Hematopoietic multipotent progenitor cell treated with erythropoietin and hydrocortisone succinate and interleukin-3 and kit ligand, for 6 days (in vitro differentiated cells): ENCODE results near the gene ATG2B.
"Not testable (repeated sequence)": the region's sequence is repeated elsewhere in the genome, so short reads cannot be mapped to it uniquely, and the experiment has no call there.

Experiments
- DNase-seq: peaks from one replicate; pipeline ENCODE4 v3.0.0-alpha.2; 2015

ATG2B gene

DNA sequence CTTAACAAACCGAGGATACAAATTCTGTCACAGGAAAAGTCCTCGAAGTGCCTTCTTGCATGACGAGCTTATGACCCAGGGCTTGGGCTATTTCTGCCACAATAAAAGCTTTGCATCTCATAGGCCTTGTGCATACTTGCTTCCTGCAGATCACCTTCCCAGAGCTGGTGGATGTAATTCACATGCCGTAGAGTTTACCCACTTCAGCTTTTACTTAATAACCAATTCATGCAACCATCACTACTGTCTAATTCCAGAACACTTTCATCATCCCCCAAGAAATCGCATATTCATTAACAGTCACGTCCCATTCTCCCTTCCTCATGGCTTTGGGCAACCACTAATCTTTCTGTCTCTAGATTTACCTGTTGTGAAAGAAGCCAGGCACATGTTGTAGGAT lies 116.1 kb downstream of the ATG2B start:
- no peak for DNase-seq

- DNase-seq = no peak
Observed at GRCh38 chr14:96246539-96246847, 116.6 kb downstream of the ATG2B start.

- DNase-seq = no peak
Observed at GRCh38 chr14:96245710-96246538, 117.2 kb downstream of the ATG2B start.

DNA sequence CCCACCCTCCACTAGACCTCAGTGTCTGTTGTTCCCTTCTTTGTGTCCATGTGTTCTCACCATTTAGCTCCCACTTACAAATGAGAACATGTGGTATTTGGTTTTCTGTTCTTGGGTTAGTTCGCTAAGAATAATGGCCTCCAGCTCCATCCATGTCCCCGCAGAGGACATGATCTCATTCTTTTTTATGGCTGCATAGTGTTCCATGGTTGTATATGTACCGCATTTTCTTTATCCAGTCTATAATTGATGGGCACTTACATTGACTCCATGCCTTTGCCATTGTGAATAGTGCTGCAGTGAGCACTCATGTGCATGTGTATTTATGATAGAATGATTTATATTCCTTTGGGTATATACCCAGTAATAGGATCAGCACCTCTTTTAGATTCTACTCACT lies 118.1 kb downstream of the ATG2B start:
- DNase-seq = not testable (repeated sequence)

DNA sequence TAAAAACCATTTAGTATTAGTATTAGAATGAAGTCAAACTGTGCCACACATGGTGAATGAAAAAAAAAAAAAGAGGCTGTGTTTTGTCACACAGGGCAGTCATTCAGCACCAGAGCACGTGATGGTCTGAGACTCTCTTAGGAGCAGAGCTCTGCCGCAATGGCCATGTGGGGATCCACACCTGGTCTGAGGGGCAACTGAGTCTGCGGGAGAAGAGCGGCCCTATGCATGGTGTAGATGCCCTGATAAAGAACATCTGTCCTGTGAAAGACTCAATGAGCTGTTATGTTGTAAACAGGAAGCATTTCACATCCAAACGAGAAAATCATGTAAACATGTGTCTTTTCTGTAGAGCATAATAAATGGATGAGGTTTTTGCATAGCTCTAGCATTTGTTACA lies 119.4 kb downstream of the ATG2B start:
- DNase-seq = no peak

GRCh38 chr14:96242126-96242525 lies 121.0 kb downstream of the ATG2B start:
- no peak for DNase-seq

DNA sequence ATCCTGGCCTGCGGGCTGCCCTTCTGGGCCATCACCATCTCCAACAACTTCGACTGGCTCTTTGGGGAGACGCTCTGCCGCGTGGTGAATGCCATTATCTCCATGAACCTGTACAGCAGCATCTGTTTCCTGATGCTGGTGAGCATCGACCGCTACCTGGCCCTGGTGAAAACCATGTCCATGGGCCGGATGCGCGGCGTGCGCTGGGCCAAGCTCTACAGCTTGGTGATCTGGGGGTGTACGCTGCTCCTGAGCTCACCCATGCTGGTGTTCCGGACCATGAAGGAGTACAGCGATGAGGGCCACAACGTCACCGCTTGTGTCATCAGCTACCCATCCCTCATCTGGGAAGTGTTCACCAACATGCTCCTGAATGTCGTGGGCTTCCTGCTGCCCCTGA lies 122.5 kb downstream of the ATG2B start:
- DNase-seq = no peak

- no peak for DNase-seq
Observed at GRCh38 chr14:96239711-96240141, 123.4 kb downstream of the ATG2B start.

- no peak for DNase-seq
Observed at GRCh38 chr14:96238676-96239265, 124.4 kb downstream of the ATG2B start.

GRCh38 chr14:96237641-96238040 lies 125.5 kb downstream of the ATG2B start:
- no peak for DNase-seq

DNA sequence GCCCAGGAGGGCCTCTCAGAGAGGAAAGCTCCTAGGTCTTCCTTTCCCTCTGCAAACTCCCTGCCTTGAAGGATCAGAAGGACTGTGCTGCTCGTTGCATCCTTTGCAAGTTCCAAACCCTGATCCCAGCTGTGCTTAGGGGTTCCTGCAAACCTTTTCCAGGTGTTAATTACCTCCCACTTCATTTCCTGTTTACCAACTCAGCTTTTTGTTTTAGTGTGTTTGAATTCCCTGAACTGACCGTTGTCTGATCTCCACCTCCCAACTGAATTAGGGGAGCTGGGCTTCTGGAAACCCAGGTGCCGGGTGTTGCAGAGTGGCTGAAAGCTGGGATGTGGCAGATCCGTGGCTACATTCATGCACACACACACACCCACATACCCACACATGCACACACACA lies 127.7 kb downstream of the ATG2B start:
- no peak for DNase-seq

DNA sequence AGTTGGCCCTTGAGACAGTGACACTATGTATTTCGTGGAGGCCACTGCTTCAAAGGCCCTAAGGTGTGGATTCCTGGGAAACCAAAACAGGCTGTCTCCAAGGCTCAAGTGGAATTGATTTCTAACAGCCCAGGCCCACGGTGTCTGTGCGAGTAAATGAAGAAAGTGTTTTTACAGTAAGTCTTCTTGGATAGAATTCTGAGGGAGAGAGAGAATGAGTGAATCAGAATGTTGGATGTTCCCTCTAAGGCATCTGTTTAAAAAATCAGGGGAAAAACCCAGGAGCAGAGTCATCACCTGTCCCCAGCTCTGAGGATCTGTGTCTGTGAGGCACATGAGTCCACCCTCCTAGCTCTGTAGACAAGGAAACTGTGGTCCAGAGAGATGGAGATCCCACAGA lies 129.5 kb downstream of the ATG2B start:
- no peak for DNase-seq

DNA sequence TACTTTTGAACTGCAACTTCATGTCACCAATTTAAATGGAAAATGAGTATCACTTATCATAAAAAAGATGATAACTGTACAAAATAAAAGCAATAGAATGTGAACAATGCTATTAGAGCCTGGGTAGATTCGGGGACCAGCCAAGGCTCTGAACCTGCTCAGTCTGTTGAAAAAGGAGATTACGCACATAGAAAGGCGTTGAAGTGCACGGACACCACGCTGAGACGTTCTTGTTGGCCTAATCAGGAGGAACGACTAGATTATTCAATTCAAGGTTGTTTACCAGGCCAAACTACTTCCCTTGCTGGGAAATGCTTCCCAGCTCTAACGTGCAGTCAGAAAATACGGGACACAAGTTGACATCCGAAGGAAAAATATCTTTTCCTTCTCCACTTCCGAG lies 130.6 kb downstream of the ATG2B start:
- DNase-seq = no peak

DNA sequence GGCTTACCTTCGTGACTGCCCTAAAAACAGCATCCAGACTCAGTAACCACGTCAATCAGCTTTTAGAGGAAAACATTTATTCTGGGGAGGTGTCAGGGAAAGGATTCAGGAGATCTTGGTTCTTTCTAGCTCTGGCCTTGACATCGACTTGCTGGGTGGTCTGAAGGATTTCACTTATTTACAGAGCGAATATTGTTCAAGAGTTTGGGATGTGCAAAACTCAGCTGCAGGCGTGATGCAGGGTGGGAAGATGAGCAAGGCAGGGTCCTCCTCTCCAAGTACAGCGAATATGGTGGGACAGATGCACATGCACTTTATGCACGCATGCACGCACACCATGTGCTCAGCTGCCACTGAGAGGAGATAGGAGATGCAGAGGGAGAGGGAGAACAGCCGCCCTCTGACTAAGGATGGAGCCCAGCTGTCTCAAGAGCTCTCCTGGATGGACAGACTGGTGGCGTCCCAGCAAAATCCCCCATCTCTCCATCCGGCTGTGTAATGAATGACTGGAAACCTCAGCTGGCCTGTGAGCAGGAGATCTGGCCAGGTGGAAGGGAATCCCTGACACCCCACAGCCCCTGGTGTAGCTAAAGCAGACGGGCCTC lies 131.5 kb downstream of the ATG2B start:
- DNase-seq = no peak

GRCh38 chr14:96231056-96231455 lies 132.1 kb downstream of the ATG2B start:
- DNase-seq = no peak

DNA sequence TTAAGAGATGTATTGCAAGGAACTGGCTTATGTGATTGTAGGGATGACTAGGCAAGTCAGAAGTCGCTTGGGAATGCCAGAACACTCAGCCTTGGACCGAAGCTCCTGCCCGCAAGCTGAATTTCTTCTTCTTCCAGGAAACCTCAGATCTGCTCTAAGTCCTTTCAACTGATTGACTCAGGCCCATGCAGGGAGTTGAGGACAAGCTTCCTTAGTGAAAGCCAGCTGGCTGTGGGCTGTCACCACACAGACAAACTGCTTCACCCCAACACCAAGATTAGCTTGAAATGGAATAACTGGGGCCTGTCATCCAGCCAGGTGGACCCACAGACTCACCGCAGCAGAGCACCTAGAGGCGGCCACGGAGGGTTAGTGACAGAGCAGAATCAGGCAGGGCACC lies 133.8 kb downstream of the ATG2B start:
- no peak for DNase-seq
